ENCODE data around the gene PKMYT1. TPM values are rescaled to one million over a fixed set of nuclear protein-coding genes. Genes with fewer than 3 reads are reported as not detected.

Gene PKMYT1
- total and polyA plus RNA-seq, 9 of the 15 experiments (the other 6 are each of a cell fraction or from before 2014, with no cell fraction given), result 8.7 to 201 (median 37.8) TPM

- TF ChIP-seq HMGXB4 (CRISPR knock-in tag; IDR thresholded peaks at IDR 0.05) (no peak), BHLHE40 (IDR thresholded peaks at IDR 0.05; ENCODE audit: low read length) (peak; percentile 64), PKNOX1 (IDR thresholded peaks at IDR 0.05) (peak; percentile 74; the same call in 1 of the 2 replicates), CTCFL (IDR thresholded peaks at IDR 0.05; ENCODE audit: borderline replicate concordance, insufficient read depth, low read depth, low read length, poor library complexity, severe bottlenecking) (peak; percentile 33), SMC3 (conservative IDR thresholded peaks at IDR 0.05; ENCODE audit: insufficient read depth, low read depth, low read length) (0 out of 2 replicates have a peak, but pooled peaks have one; percentile 24)
- TF ChIP-seq, protein P1, sequence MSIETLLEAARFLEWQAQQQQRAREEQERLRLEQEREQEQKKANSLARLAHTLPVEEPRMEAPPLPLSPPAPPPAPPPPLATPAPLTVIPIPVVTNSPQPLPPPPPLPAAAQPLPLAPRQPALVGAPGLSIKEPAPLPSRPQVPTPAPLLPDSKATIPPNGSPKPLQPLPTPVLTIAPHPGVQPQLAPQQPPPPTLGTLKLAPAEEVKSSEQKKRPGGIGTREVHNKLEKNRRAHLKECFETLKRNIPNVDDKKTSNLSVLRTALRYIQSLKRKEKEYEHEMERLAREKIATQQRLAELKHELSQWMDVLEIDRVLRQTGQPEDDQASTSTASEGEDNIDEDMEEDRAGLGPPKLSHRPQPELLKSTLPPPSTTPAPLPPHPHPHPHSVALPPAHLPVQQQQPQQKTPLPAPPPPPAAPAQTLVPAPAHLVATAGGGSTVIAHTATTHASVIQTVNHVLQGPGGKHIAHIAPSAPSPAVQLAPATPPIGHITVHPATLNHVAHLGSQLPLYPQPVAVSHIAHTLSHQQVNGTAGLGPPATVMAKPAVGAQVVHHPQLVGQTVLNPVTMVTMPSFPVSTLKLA (conservative IDR thresholded peaks at IDR 0.05), result no peak
These were observed 29.5 kb downstream of the PKMYT1 start (continued) for GRCh38 chr16:2950773-2951172.
